Lung (tissue), 12 donors: ENCODE results near the gene VLDLR. TPM values are rescaled to one million over a fixed set of nuclear protein-coding genes. Genes with fewer than 3 reads are reported as not detected.

Source experiments
- ATAC-seq: fragments of 200-7000 bp; cut with Tn5 transposase; one replicate; pipeline ENCODE4 v1.9.1; 2020; ENCODE audit warnings: moderate number of reproducible peaks; ENCODE audit not compliant: insufficient read depth, low FRiP score
- DNase-seq, 3 donors: peaks; one replicate each; pipeline ENCODE4 v3.0.0-alpha.2; 2013 to 2017
- H3K27ac ChIP-seq, 2 donors: one replicate each; pipeline ENCODE4 v1.5.1; 2013; ENCODE audit warnings: mild to moderate bottlenecking in 2 of 2, moderate library complexity in 2 of 2, control low read depth in 1 of 2, inconsistent platforms in 1 of 2, low read depth in 1 of 2, low read length in 1 of 2
- H3K27me3 ChIP-seq, 3 donors: one replicate each; pipeline ENCODE4 v1.5.1; 2013; ENCODE audit warnings: low read length in 2 of 3; ENCODE audit not compliant: control insufficient read depth in 3 of 3, insufficient read depth in 3 of 3
- H3K36me3 ChIP-seq, 4 donors: one replicate each; pipeline ENCODE4 v1.5.1; 2013; ENCODE audit warnings: low read length in 4 of 4, mild to moderate bottlenecking in 1 of 4, moderate library complexity in 1 of 4; ENCODE audit not compliant: control insufficient read depth in 4 of 4, insufficient read depth in 4 of 4
- H3K4me1 ChIP-seq, 5 donors: one replicate each; pipeline ENCODE4 v1.5.1; 2013; ENCODE audit warnings: low read length in 5 of 5, mild to moderate bottlenecking in 2 of 5, moderate library complexity in 1 of 5; ENCODE audit not compliant: control insufficient read depth in 5 of 5, insufficient read depth in 5 of 5
- H3K4me3 ChIP-seq: one replicate; pipeline ENCODE4 v1.5.1; 2013; ENCODE audit warnings: mild to moderate bottlenecking, control low read depth, moderate library complexity
- H3K9ac ChIP-seq, 2 donors: one replicate each; pipeline ENCODE4 v1.5.1; 2013; ENCODE audit warnings: low read length in 2 of 2, control low read depth in 1 of 2; ENCODE audit not compliant: insufficient read depth in 1 of 2
- H3K9me3 ChIP-seq, 4 donors: one replicate each; pipeline ENCODE4 v1.5.1; 2013; ENCODE audit warnings: low read length in 3 of 4, mild to moderate bottlenecking in 1 of 4, moderate library complexity in 1 of 4; ENCODE audit not compliant: control insufficient read depth in 4 of 4, insufficient read depth in 3 of 4
- CTCF ChIP-seq: IDR thresholded peaks from 2 replicates; pipeline ENCODE4 v1.5.1; 2012; ENCODE audit warnings: mild to moderate bottlenecking; ENCODE audit errors: control extremely low read depth, extremely low read depth
- WGBS, 2 donors: extraction: QIAGEN DNeasy Blood & Tissue Kit; methylation state at CpG; one replicate each; pipeline ENCODE4 v1.1.7; 2013; 5-methylcytosine and 5-hydroxymethylcytosine counted together
- polyA plus RNA-seq, 2 donors: library from polyadenylated mRNA; stranded (reverse); fragments of 200-250 nt; gene quantifications; one replicate each; pipeline ENCODE4 v1.2.1, GENCODE V29; 2013
- total RNA-seq, 2 donors: library from RNA; depleted of rRNA in 1 of 2; stranded (reverse); fragments of >200 nt in 1 of 2; gene quantifications; one replicate each; pipeline ENCODE4 v1.2.1, GENCODE V29; 2014 to 2021
- donor health status: control.
- donor health status: control.
- donor health status: Bipolar disorder and iron deficiency.
- donor health status: healthy.
- donor health status: DM: yes; HTN: yes; CAD: no.

The VLDLR gene
- total and polyA plus RNA-seq, 4 donors: 5.7 to 32.3 (median 14.6) TPM

- WGBS, 2 donors: 59 to 69% methylated on average over 3 of the region's 3 CpGs
- no peaks in the 10 kb centered on the region for H3K36me3 ChIP-seq
- no peak overlapping the region for H3K9ac ChIP-seq
- no peak for TF ChIP-seq CTCF
- H3K4me3 ChIP-seq: no peak overlapping the region
- DNase-seq (no peak), ATAC-seq (no peak)
- no peak overlapping the region for H3K27ac ChIP-seq
- no peaks in the 10 kb centered on the region for H3K9me3 ChIP-seq
- no peaks in the 10 kb centered on the region for H3K27me3 ChIP-seq
- peaks cover 0 to 11% (median 2%) of the 10 kb centered on the region in 5 donors for H3K4me1 ChIP-seq
Observed at GRCh38 chr9:2601785-2602378, 19.7 kb upstream of the VLDLR start.

GRCh38 chr9:2602704-2603116 lies 18.9 kb upstream of the VLDLR start:
- TF ChIP-seq CTCF: no peak
- H3K4me1 ChIP-seq: peaks cover 0 to 11% (median 2%) of the 10 kb centered on the region in 5 donors
- 14 to 17% methylated on average over 4 of the region's 4 CpGs for WGBS, 2 donors
- no peaks in the 10 kb centered on the region for H3K36me3 ChIP-seq
- H3K4me3 ChIP-seq: no peak overlapping the region
- H3K9ac ChIP-seq: no peak overlapping the region
- H3K27me3 ChIP-seq: no peaks in the 10 kb centered on the region
- no peaks in the 10 kb centered on the region for H3K9me3 ChIP-seq
- H3K27ac ChIP-seq: no peak overlapping the region
- DNase-seq (peak in 2 of 3 donors; percentile 53 to 59), ATAC-seq (no peak)

- DNase-seq: no peak
- no peaks in the 10 kb centered on the region for H3K27me3 ChIP-seq
- no peak overlapping the region for H3K9ac ChIP-seq
- peaks cover 0 to 11% (median 2%) of the 10 kb centered on the region in 5 donors for H3K4me1 ChIP-seq
- no peak overlapping the region for H3K4me3 ChIP-seq
- H3K9me3 ChIP-seq: no peaks in the 10 kb centered on the region
- TF ChIP-seq CTCF: no peak
- no peak overlapping the region for H3K27ac ChIP-seq
- 71 to 94% methylated on average over 2 of the region's 2 CpGs for WGBS, 2 donors
- ATAC-seq: no peak
- H3K36me3 ChIP-seq: no peaks in the 10 kb centered on the region
Observed at GRCh38 chr9:2603621-2604020, 18.0 kb upstream of the VLDLR start.

GRCh38 chr9:2605246-2605645 lies 16.3 kb upstream of the VLDLR start:
- no peaks in the 10 kb centered on the region for H3K36me3 ChIP-seq
- no peaks in the 10 kb centered on the region for H3K9me3 ChIP-seq
- no peak overlapping the region for H3K9ac ChIP-seq
- no peak for TF ChIP-seq CTCF
- 98 to 99% methylated on average over 3 of the region's 3 CpGs for WGBS, 2 donors
- H3K27ac ChIP-seq: no peak overlapping the region
- H3K27me3 ChIP-seq: no peaks in the 10 kb centered on the region
- peaks cover 0 to 11% (median 3%) of the 10 kb centered on the region in 5 donors for H3K4me1 ChIP-seq
- DNase-seq (no peak), ATAC-seq (no peak)
- no peak overlapping the region for H3K4me3 ChIP-seq
